GM06990 (cell line): Measurements from ENCODE around the gene TMEM139.
"Not testable (repeated sequence)": the region's sequence is repeated elsewhere in the genome, so short reads cannot be mapped to it uniquely, and the experiment has no call there.

ENCODE experiments used
- DNase-seq: peaks from one replicate; pipeline ENCODE4 v3.0.0-alpha.2; 2011; ENCODE audit not compliant: insufficient read length; ENCODE audit errors: extremely low read depth
- H3K27me3 ChIP-seq: replicated peaks from 2 replicates; pipeline ENCODE4 v1.6.0; 2011; ENCODE audit warnings: low read length; ENCODE audit not compliant: control insufficient read depth, insufficient read depth
- H3K36me3 ChIP-seq: 2 replicates; pipeline ENCODE4 v1.5.1; 2011; ENCODE audit warnings: low read length; ENCODE audit not compliant: control insufficient read depth, insufficient read depth
- H3K4me3 ChIP-seq: replicated peaks from 2 replicates; pipeline ENCODE4 v1.5.1; 2011; ENCODE audit warnings: low read depth, mild to moderate bottlenecking, control low read depth, low read length
- CTCF ChIP-seq: IDR thresholded peaks from 2 replicates; pipeline ENCODE4 v1.5.1; 2011; ENCODE audit warnings: low read length, control low read depth, mild to moderate bottlenecking, inconsistent platforms; ENCODE audit not compliant: insufficient read depth, poor library complexity, severe bottlenecking

TMEM139 gene

GRCh38 chr7:143287339-143287934, 2.7 kb downstream of the TMEM139 start:
- no peaks in the 10 kb centered on the region for H3K36me3 ChIP-seq
- H3K4me3 ChIP-seq, result peak overlapping the region; percentile 23
- no peaks in the 10 kb centered on the region for H3K27me3 ChIP-seq
- TF ChIP-seq CTCF, result no peak
- no peak for DNase-seq

- peak; percentile 99 for DNase-seq
- Histone ChIP-seq H3K27me3 (no peaks in the 10 kb centered on the region), H3K4me3 (peak within 1 kb of the TSS; percentile 91), H3K36me3 (0 out of 2 replicates have a peak, but pooled peaks cover 2% of the 10 kb centered on the region)
- TF ChIP-seq CTCF, result peak; percentile 37
These were observed 3.4 kb downstream of the TMEM139 start, which contains the start of gene CASP2 for GRCh38 chr7:143287935-143288826. Gene CASP2, plus strand, starts transcription at chr7:143288351. Its CDS starts 105 bp downstream, at chr7:143288456.

GRCh38 chr7:143288836-143289235, 4.1 kb downstream of the TMEM139 start:
- TF ChIP-seq CTCF, result no peak
- no peak for DNase-seq
- peak overlapping the region; percentile 91 for H3K4me3 ChIP-seq
- H3K36me3 ChIP-seq, result 0 out of 2 replicates have a peak, but pooled peaks cover 2% of the 10 kb centered on the region
- no peaks in the 10 kb centered on the region for H3K27me3 ChIP-seq

GRCh38 chr7:143289421-143289820, 4.7 kb downstream of the TMEM139 start:
- TF ChIP-seq CTCF, result no peak
- no peak for DNase-seq
- Histone ChIP-seq H3K27me3 (no peaks in the 10 kb centered on the region), H3K4me3 (peak overlapping the region; percentile 91), H3K36me3 (peaks cover 2% of the 10 kb centered on the region; the same call in 1 of the 2 replicates)

- not testable (repeated sequence) for H3K27me3 ChIP-seq, H3K36me3 ChIP-seq, DNase-seq
- peak overlapping the region; percentile 91 for H3K4me3 ChIP-seq
These were observed 5.1 kb downstream of the TMEM139 start for GRCh38 chr7:143289888-143290287.

- no peak overlapping the region for H3K4me3 ChIP-seq
- H3K27me3 ChIP-seq, result no peaks in the 10 kb centered on the region
- peaks cover 2% of the 10 kb centered on the region; the same call in 1 of the 2 replicates for H3K36me3 ChIP-seq
- DNase-seq, result no peak
- TF ChIP-seq CTCF, result no peak
These were observed 5.5 kb downstream of the TMEM139 start for GRCh38 chr7:143290293-143290692.
